OCI-LY1 (cell line): ENCODE data around the gene ZSCAN23.

Source experiments
- H2AFZ ChIP-seq: fragments of 200-600 bp; sonication (generic), shearing (Covaris generic); 2 replicates; pipeline ENCODE4 v1.6.0; 2014; ENCODE audit warnings: antibody characterized with exemption, mild to moderate bottlenecking, low read length
- H3F3A ChIP-seq: fragments of 200-600 bp; sonication (generic), shearing (Covaris generic); 2 replicates; pipeline ENCODE4 v1.6.0; 2014; ENCODE audit warnings: mild to moderate bottlenecking, antibody characterized with exemption, low read length, moderate library complexity; ENCODE audit not compliant: insufficient read depth
- H3K27ac ChIP-seq: fragments of 200-600 bp; sonication (generic); 2 replicates; pipeline ENCODE4 v1.5.1; 2014; ENCODE audit warnings: low read length, mixed run types, mild to moderate bottlenecking, low read depth; ENCODE audit not compliant: poor library complexity, severe bottlenecking
- H3K27me3 ChIP-seq: fragments of 200-600 bp; sonication (generic); 2 replicates; pipeline ENCODE4 v1.6.0; 2014; ENCODE audit warnings: antibody characterized with exemption, mild to moderate bottlenecking, low read length, moderate library complexity; ENCODE audit not compliant: insufficient read depth
- H3K36me3 ChIP-seq: fragments of 200-600 bp; sonication (generic); 2 replicates; pipeline ENCODE4 v1.6.1; 2014; ENCODE audit warnings: mild to moderate bottlenecking, antibody characterized with exemption, low read length, moderate library complexity, mixed read lengths; ENCODE audit not compliant: insufficient read depth
- H3K4me1 ChIP-seq: fragments of 200-600 bp; sonication (generic); 2 replicates; pipeline ENCODE4 v1.5.1; 2014; ENCODE audit warnings: mild to moderate bottlenecking, low read length, moderate library complexity; ENCODE audit not compliant: insufficient read depth, severe bottlenecking
- H3K4me2 ChIP-seq: fragments of 200-600 bp; sonication (generic), shearing (Covaris generic); 2 replicates; pipeline ENCODE4 v1.6.1; 2014; ENCODE audit warnings: low read length
- H3K4me3 ChIP-seq: fragments of 200-600 bp; sonication (generic); 2 replicates; pipeline ENCODE4 v1.5.1; 2014; ENCODE audit warnings: low read length, low read depth, mild to moderate bottlenecking, mixed read lengths; ENCODE audit not compliant: poor library complexity, severe bottlenecking
- H3K79me2 ChIP-seq: fragments of 200-600 bp; shearing (Covaris generic); 2 replicates; pipeline ENCODE4 v1.6.1; 2016; ENCODE audit warnings: mixed run types, low read length, mixed read lengths; ENCODE audit not compliant: insufficient read depth
- H3K9ac ChIP-seq: fragments of 200-600 bp; sonication (generic), shearing (Covaris generic); 2 replicates; pipeline ENCODE4 v1.6.1; 2014; ENCODE audit warnings: mild to moderate bottlenecking, low read length, mixed read lengths
- H3K9me2 ChIP-seq: fragments of 200-600 bp; sonication (generic), shearing (Covaris generic); 2 replicates; pipeline ENCODE4 v1.6.1; 2014; ENCODE audit warnings: low read depth, mild to moderate bottlenecking, low read length, mixed read lengths
- H3K9me3 ChIP-seq: fragments of 200-600 bp; shearing (Covaris generic); 2 replicates; pipeline ENCODE4 v1.6.1; 2014; ENCODE audit warnings: low read length, mixed read lengths
- H4K20me1 ChIP-seq: fragments of 200-600 bp; sonication (generic), shearing (Covaris generic); 2 replicates; pipeline ENCODE4 v1.6.0; 2016; ENCODE audit warnings: mild to moderate bottlenecking, low read length; ENCODE audit not compliant: insufficient read depth
- CTCF ChIP-seq: fragments of 200-600 bp; sonication (generic), shearing (Covaris generic); IDR thresholded peaks from 2 replicates; pipeline ENCODE4 v1.5.1; 2017; ENCODE audit warnings: mild to moderate bottlenecking, antibody characterized with exemption, low read length, moderate library complexity, mixed read lengths
- EZH2 ChIP-seq: fragments of 200-600 bp; sonication (generic), shearing (Covaris generic); IDR thresholded peaks from 2 replicates; pipeline ENCODE4 v1.8.0; 2017; ENCODE audit warnings: borderline replicate concordance, mixed run types, mild to moderate bottlenecking, antibody characterized with exemption, low read length, moderate library complexity, mixed read lengths

ZSCAN23 gene

GRCh38 chr6:28399350-28400121 lies 43.8 kb downstream of the ZSCAN23 start, which contains the start of gene ZSCAN12:
Gene ZSCAN12, minus strand, starts transcription at chr6:28399747. Its CDS starts 1,342 bp downstream, at chr6:28398405.
- H3F3A ChIP-seq: no peaks in the 10 kb centered on the region
- no peaks in the 10 kb centered on the region for H4K20me1 ChIP-seq
- H3K4me3 ChIP-seq: peak within 1 kb of the TSS; percentile 93
- H3K79me2 ChIP-seq: peaks cover 9% of the 10 kb centered on the region
- no peaks in the 10 kb centered on the region for H3K27me3 ChIP-seq
- peak; percentile 66 for TF ChIP-seq CTCF
- no peak for TF ChIP-seq EZH2
- peak within 1 kb of the TSS; percentile 99 for H2AFZ ChIP-seq
- H3K9me3 ChIP-seq: no peaks in the 10 kb centered on the region
- H3K27ac ChIP-seq: peak within 1 kb of the TSS; percentile 82
- no peaks in the 10 kb centered on the region for H3K9me2 ChIP-seq
- H3K4me2 ChIP-seq: peak within 1 kb of the TSS; percentile 83
- H3K9ac ChIP-seq: peak within 1 kb of the TSS; percentile 96
- peaks cover 37% of the 10 kb centered on the region for H3K36me3 ChIP-seq
- H3K4me1 ChIP-seq: peaks cover 49% of the 10 kb centered on the region

GRCh38 chr6:28395918-28396317 lies 47.4 kb downstream of the ZSCAN23 start:
- no peak for TF ChIP-seq CTCF
- no peak for TF ChIP-seq EZH2
- H3K4me2 ChIP-seq: peak overlapping the region; percentile 83
- H3K79me2 ChIP-seq: peaks cover 9% of the 10 kb centered on the region

GRCh38 chr6:28393912-28394662 lies 49.2 kb downstream of the ZSCAN23 start:
- H3K36me3 ChIP-seq: peaks cover 89% of the 10 kb centered on the region

More at GRCh38 chr6:28395918-28396317, 47.4 kb downstream of the ZSCAN23 start:
- H3K9me3 ChIP-seq: peaks cover 11% of the 10 kb centered on the region
- peaks cover 74% of the 10 kb centered on the region for H3K36me3 ChIP-seq
- peak overlapping the region; percentile 15 for H3K27ac ChIP-seq
- H3K9me2 ChIP-seq: no peaks in the 10 kb centered on the region
- no peaks in the 10 kb centered on the region for H3F3A ChIP-seq
- no peaks in the 10 kb centered on the region for H4K20me1 ChIP-seq
- H3K9ac ChIP-seq: no peak overlapping the region
- H3K27me3 ChIP-seq: no peaks in the 10 kb centered on the region
- H3K4me1 ChIP-seq: peaks cover 49% of the 10 kb centered on the region
- peak overlapping the region; percentile 93 for H3K4me3 ChIP-seq
- H2AFZ ChIP-seq: no peak overlapping the region

More at GRCh38 chr6:28393912-28394662, 49.2 kb downstream of the ZSCAN23 start:
- Histone ChIP-seq H3K79me2 (peaks cover 9% of the 10 kb centered on the region), H3K4me2 (no peak overlapping the region), H3K27ac (no peak overlapping the region), H3K9ac (no peak overlapping the region), H2AFZ (no peak overlapping the region), H3K9me3 (peaks cover 20% of the 10 kb centered on the region), H4K20me1 (no peaks in the 10 kb centered on the region), H3K4me3 (no peak overlapping the region), H3K4me1 (peaks cover 37% of the 10 kb centered on the region), H3K9me2 (no peaks in the 10 kb centered on the region), H3K27me3 (no peaks in the 10 kb centered on the region), H3F3A (no peaks in the 10 kb centered on the region)
- TF ChIP-seq CTCF: peak; percentile 30; the same call in 1 of the 2 replicates
- no peak for TF ChIP-seq EZH2
